HG02870 (cell line): Measurements from ENCODE around the gene COG5.
"Not testable (repeated sequence)": the region's sequence is repeated elsewhere in the genome, so short reads cannot be mapped to it uniquely, and the experiment has no call there.

ENCODE experiments used
- ATAC-seq: cut with Tn5 transposase; IDR thresholded peaks from one replicate; pipeline ENCODE4 v1.9.1; 2021; ENCODE audit warnings: mild to moderate bottlenecking, moderate library complexity; ENCODE audit not compliant: unreplicated experiment

Gene COG5

DNA sequence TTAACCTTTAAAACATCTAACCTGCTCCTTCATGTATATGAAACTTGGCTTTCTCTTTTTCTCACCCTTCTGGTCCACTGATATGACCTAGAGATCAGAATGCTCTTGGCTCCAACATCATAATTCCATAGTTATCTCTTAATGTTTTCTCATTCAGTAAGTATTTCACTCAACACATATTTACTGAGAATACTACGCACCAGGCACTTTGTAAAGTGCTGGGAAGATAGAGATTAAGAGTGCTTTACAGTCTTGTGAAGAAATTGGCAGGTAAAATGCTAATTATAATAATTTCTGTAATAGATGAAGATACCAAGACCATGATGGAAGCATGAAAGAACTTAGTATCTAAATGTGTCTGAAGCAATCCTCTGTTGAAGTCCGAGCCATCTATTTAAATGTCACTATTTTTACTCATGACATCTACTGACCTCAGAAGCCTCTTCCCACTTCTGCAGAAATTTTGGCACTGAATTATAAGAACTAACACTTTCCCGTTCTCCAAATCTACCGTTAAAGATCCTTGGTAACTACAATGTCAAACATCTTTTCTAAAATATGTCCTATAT lies 278.7 kb downstream of the COG5 start:
- no peak for ATAC-seq

GRCh38 chr7:107277331-107277730 lies 286.4 kb downstream of the COG5 start:
- ATAC-seq = no peak

DNA sequence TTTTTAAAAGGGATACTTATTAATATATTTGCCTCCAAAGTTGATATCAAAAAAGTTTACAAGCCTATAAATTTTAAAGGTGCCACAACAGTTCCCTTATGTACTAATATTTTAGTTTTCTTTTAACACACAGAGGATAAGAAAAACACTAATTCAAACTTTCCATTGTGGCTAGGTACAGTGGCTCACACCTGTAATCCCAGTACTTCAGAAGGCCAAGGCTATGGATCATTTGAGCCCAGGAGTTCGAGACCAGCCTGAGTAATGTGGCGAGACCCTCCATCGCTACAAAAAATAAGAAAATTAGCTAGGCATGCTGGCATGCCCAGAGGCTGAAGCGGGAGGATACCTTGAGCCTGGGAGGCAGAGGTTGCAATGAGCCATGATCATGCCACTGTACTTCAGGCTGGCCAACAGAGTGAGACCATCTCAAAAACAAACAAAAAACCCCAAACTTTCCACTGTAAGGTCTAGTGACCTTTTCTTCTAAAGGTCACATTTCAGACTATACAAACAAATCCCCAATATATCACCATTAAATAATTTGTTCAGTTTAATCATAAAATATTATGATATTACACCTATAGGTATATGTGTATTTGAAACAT lies 287.4 kb downstream of the COG5 start:
- ATAC-seq = no peak

- ATAC-seq = no peak
These were observed 289.2 kb downstream of the COG5 start for GRCh38 chr7:107274506-107274905.

GRCh38 chr7:107269790-107270189 lies 293.9 kb downstream of the COG5 start:
- ATAC-seq = no peak

GRCh38 chr7:107268594-107268993 lies 295.1 kb downstream of the COG5 start:
- ATAC-seq = no peak

GRCh38 chr7:107267138-107267537 lies 296.6 kb downstream of the COG5 start:
- ATAC-seq = no peak

DNA sequence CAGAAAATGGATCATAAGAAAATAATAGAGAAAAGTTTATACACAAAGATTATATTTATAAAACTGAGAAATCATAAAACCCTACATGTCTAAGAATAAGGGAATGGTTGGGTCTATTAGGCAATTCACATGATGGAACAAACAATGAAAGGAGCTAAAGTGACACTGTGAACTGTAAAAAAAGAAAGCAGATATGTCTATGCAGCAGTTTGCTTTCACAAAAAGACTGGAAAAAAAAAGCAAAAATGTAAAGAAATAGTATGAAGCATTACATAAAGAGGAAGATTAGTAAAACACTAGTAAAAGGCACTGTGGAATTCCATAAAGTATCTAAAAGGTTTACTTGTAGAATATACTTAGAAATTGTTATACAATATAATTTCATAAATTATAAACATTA lies 299.0 kb downstream of the COG5 start:
- ATAC-seq = no peak

GRCh38 chr7:107262857-107263256 lies 300.9 kb downstream of the COG5 start:
- no peak for ATAC-seq

GRCh38 chr7:107258737-107259136 lies 305.0 kb downstream of the COG5 start:
- ATAC-seq = no peak

- ATAC-seq = no peak
These were observed 308.1 kb downstream of the COG5 start for GRCh38 chr7:107255602-107256001.

GRCh38 chr7:107254398-107254985 lies 309.2 kb downstream of the COG5 start:
- ATAC-seq = no peak

- ATAC-seq = no peak
These were observed 310.1 kb downstream of the COG5 start for GRCh38 chr7:107253599-107253998.

GRCh38 chr7:107251963-107252362 lies 311.8 kb downstream of the COG5 start:
- no peak for ATAC-seq

GRCh38 chr7:107248551-107249316 lies 315.0 kb downstream of the COG5 start:
- no peak for ATAC-seq

- ATAC-seq = not testable (repeated sequence)
These were observed 316.9 kb downstream of the COG5 start for GRCh38 chr7:107246836-107247235.

DNA sequence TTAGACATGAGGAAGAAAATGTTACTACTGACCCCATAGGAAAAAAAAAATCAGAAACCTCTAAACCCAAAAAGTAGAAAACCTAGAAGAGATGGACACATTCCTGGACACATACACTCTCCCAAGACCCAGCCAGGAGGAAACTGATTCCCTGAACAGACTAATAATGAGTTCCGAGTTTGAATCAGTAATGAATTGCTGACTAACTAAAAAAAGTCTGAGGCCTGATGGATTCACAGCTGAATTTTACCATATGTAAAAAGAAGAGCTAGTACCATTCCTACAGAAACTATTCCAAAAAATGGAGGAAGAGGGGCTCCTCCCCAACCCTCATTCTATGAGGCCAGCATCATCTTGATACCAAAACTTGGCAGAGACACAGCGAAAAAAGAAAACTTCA lies 319.1 kb downstream of the COG5 start:
- ATAC-seq = no peak

DNA sequence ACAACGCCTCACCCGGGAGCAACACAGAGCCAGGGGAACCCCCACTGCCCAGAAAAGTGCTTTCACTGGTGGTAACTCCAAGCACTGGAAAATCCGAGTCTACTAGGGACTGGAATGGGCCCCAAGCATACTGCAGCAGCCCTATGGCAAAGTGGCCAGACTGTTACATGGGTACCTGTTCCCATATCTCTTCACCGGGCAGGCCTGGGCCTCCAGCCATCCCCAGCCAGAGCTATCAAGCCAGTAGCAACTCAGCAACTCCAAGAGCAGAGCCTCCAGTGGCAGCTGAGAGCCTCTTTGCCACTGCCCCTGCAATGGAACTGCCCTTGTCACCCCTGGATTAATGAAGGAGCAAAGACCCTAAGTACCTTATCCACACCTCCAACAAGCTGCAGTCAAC lies 321.5 kb downstream of the COG5 start:
- no peak for ATAC-seq

GRCh38 chr7:107237451-107237850 lies 326.3 kb downstream of the COG5 start:
- ATAC-seq = no peak

GRCh38 chr7:107236862-107237261 lies 326.9 kb downstream of the COG5 start:
- ATAC-seq = no peak

DNA sequence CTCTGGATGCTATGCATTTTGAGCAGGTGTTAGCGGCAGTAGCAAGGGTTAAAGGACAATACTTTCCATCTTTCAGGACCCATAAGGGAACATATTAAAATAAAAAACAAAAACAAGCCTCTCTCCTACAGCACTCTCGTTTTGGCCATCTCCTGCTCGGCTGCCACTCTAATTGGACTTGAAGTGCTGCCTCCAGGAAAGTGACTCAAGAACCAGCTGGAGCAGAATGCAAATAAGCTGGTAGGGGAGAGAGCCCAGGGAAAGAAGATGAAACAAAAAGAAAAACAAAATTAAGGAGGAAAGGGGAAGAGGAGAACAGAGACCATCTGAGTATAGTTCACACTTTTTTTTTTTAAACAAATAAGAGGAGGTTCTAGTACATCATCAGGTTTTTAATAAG lies 329.3 kb downstream of the COG5 start:
- ATAC-seq = no peak

GRCh38 chr7:107233981-107234380 lies 329.7 kb downstream of the COG5 start:
- no peak for ATAC-seq
